ENCODE results near the gene PRTFDC1.
A peak's percentile ranks its signal among the peaks of the same experiment; 100 is the strongest.

Gene PRTFDC1

DNA sequence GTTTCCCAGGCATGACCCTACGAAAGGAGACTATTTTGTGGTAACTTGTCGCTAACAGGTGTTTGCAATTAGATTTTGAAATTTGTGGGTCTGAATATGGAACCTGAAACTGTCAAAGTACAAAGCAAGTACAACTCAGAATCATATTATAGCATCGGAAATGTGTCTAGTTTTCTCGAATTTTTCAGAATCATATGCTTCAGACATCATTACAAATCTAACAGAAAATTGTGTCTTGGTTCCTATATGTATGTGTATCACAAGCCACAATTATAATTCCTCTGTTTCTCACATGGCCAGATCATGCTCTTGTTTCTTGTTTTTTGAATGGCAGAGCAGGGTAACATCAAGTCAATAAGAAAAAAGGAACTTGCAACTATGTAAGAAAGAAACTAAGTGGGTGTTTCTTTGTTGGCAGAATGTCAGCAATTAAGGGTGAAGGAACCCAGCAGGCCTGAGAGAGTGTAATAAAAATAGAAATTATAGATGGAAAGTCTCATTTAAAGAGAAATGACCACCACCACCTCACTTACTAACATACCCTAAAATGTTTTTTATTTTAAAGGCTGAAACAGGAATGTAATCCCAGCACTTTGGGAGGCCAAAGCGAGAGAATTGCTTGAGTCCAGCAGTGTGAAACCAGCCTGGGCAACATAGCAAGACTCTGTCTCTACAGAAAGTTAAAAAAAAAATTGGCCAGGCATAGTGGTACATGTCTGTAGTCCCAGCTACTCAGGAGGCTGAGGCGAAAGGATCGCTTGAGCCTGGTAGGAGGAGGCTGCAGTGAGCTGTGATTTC, 51.3 kb downstream of the PRTFDC1 start:
- no peak for DNase-seq

DNA sequence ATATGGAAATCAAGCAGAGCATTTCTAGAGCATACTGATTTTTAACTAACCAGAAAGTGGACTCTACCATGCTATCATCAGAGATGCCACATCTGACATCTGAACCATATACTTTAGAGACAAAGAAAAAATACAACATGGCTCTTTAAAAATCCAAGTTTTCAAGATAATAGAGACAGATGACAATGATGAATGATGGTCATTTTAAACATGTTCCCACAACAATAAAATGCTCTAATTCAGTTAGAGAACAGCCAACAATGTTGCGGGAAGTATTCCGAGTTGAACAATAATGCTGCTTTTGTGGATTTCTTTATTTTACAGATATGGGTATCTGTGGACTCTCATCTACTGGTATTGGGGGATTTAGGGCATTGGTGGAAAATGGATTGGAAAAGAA, 52.8 kb downstream of the PRTFDC1 start:
- DNase-seq, result no peak

DNA sequence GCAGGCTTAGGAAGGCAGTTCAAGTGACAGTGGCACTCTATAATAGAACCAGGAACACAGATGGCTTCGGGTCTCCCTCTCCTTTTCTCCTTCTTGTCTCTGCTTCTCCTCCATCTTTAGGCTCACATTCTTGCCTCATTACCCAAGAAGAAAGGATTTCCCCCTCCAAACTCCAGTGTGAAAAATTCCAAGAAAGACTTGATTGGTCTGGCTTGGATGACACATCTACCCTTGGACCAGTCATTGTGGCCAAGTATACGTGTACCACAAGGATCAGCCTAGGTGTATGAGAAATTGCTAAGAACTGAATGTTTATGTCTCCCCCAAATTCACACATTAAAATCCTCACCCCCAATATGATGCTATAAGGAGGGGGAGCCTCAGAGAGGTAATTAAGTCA, 53.9 kb downstream of the PRTFDC1 start:
- no peak for DNase-seq

DNA sequence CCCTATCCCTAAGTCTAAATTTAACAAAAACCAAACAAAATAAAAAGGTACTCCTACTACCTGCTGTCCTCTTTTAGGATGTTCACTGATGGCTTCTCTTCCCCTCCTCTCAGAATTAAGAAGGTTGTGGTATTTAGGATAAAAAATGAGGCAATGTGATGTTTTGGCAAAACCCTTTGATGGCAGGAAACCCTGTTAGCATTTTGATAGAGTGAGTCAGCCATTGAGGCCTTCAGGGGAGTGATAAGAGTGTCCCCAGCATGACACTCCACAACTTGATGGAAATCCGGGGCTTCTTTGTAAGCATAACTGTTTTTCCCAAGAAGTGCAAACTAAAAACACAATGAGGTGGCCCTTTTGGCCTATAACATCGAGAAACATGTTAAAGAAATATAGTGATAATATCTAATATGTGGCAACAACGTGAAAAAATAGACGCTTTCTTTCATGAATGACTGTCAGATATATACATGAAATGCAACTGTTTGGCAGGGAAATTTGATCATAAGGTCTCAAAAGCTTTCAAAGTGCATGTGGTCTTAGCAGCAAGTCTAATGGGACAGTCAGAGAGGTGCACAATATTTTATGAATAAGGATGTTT, 55.0 kb downstream of the PRTFDC1 start:
- no peak for DNase-seq

DNA sequence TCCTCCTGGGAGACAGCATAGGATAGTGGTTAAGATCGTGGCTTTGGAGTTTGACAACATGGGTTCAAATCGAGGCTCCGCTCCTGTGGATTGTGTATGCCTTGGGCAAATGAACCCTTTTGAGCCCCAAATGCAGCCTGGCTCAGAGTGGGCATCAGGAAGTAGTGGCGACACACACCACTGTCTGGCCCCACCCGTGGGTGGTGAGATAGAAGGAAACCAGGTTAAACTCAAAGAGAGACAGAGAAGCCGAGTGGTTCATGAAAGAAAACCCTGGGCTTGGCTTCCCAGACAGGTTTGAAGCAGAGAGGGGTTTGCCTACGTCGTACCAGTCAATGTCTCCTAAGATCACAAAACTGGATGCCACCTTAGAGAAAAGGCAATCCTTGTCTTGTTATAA, 57.7 kb downstream of the PRTFDC1 start:
- DNase-seq, result no peak

DNA sequence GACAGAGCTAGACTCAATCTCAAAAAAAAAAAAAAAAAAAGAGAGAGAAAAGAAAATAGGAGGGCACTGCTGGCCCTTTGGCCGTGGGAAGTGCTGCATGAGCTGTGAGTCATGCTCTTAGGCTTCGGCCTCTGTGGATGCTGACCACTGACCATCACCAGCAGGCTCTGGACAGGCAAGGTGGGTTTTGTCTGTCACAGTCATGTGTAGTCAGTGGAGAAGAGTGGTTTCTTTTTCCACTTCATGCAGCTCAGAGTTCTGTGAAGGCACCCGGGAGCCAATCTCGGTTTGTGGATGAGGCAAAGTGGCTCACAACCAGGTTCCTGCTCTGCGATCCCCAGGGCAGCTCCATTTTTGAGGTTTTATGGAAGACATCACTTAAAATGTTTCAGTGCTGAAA, 58.1 kb downstream of the PRTFDC1 start:
- DNase-seq, result no peak

DNA sequence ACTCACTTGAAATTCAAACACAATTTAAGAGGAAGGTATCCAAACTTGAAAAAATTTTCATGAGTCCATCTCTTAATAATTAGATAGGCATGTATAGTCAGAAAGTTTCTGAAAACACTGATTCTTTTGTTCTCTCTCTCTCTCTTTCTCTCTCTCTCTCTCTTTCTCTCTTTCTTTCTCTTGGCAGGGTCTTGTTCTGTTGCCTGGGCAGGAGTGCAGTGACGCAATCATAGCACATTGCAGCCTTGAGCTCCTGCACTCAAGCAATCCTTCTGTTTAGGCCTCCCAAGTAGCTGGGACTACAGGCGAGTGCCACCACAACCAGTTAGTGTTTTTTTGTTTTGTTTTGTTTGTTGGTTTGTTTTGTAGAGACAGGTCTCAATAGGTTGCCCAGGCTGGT, 59.3 kb downstream of the PRTFDC1 start:
- no peak for DNase-seq

DNA sequence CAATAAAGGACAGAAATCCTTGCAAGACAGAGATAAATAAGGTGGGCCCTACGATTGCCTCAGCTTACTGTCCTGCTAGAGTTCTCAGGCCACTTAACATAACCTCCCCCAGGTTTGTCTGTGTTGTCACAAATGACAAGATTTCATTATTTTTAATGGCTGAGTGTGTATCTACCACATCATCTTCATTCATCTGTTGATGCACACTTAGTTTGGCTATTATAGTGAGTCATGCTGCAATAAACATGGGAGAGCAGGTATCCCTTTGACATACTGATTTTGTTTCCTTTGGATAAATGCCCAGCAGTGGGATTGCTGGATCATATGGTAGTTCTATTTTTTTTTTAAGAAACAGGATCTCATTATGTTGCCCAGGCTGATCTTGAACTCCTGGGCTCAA, 60.6 kb downstream of the PRTFDC1 start:
- DNase-seq, result peak; percentile 31

DNA sequence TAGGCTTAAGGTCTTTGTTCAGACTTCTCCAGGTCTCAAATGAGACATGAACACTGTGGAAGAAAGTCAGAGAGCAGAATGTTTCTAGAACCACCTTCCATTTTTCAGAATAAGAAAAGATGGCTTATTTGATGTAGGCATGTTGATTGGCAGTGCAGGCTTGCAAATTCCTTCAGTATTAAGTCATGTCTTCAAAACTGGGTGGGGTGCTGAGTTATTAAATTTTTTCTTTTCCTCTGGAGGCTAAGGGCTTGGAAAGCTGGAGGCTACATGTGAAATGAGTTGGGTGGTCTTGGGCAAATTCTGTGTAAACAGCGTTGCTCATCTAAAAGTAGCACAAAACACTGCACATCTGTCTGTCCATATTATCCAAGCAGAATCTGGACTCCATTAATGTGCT, 62.8 kb downstream of the PRTFDC1 start:
- no peak for DNase-seq

DNA sequence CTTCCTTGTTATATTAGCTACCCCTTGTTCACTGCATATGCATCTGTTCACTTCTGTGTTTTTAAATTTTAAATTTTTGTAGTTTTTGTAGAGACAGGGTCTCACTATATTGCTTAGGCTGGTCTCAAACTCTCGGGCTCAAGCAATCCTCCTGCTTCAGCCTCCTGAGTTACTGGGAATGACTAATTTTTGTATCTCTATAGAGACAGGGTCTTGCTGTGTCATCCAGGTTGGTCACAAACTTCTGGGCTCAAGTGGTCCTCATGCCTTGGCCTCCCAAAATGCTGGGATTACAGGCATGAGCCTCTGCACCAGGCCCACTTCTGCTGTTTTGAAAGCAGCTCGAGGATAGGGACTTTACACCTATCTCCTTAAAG, 64.6 kb downstream of the PRTFDC1 start:
- no peak for DNase-seq

DNA sequence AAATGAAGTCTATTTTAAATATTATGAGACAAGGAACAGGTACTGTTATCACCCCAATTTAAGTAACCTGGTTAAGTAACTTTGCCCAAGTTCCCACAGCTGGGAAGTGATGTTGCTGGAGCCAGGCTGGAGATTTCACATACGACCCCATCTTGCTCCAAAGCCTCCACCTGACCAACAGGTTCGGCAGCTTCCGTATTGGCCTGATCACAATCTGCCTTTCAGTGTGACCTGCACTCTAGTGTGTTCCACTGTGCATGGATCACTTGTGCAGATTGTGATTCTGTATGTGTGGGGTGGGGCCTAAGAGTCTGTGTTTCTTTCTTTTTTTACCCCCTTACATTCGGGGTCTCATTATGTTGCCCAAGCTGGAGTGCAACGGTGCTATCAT, 66.1 kb downstream of the PRTFDC1 start:
- no peak for DNase-seq

DNA sequence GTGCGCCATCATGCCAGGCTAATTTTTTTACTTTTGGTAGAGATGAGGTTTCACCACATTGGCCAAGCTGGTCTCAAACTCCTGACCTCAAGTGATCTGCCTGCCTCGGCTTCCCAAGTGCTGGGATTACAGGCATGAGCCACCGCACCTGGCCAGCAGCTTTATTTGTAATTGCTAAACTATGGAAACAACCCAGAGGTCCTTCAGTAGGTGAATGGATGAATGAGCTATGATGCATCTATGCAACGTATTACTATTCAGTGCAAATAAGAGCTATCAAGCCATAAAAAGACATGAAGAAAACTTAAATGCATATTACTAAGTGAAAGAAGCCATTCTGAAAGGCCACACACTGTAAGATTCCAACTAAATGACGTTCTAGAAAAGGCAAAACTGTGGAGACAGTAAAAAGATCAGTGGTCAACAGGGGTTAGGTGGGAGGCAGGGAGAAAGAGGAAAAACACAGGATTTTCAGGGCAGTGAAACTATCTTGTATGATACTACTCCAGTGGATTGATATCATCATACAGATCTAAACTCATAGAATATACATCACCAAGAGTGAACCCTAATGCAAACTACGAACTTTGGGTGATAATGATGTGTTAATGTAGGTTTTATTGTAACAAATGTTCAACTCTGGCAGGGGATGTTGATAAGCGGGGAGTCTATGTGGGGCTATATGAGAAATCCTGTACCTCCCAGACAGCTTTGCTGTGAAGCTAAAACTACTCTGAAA, 66.7 kb downstream of the PRTFDC1 start:
- no peak for DNase-seq

DNA sequence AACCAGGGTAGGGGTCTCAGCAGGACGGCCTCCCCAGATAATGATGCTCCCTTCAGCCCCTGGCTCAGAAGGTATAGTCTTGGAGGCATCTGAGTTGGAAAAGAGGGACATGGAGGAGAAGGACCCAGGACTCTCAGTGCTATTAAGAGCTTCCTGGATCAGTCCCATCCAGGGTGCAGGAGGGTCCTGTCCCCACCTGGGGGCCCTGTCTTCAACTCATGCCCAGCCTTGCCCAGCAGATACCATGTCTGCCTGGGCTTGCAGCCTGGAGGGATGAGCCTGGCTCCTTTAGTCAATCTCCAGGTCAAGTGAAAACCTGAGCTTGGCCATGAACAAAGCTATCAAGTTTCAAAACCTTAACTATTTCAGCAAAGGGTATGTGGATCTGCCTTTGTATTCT, 67.6 kb downstream of the PRTFDC1 start:
- DNase-seq, result no peak

DNA sequence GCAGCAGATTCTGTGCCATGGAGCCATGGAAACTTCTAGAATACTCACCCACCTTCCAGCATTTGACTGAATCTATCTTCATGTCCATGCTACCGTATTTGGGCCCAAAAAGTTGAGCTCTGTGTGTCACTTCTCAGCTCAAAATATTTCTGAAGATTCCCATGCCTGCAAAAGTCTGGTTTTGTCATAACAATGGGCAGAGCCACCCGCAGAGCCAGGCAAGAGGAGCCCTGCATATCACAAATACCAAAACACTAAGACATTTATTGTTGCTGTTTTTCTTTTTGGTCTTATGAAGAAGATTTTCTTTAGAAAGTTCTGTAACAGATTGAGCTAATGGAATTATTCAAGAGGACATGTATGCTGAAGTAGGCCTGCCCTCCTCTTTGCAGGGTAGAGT, 68.1 kb downstream of the PRTFDC1 start:
- no peak for DNase-seq

DNA sequence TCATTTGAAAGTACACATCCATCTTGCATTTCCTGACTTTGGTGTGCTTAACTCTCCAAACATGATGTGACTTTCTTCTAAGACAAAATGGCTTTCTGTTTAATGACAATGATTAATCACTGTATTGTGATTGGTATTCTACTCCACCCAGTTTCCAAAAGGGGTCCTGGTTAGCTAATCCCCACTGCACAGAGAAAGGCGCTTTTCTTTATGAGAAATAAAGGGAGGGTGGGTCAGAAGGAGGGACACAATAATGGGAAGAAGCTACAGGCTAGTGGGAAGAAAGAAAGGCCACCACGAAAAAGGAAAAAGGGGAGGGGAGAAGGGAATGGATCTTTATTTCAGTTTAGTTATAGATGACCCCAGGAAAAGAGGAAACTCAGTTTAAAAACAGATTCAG, 69.2 kb downstream of the PRTFDC1 start:
- DNase-seq, result no peak

DNA sequence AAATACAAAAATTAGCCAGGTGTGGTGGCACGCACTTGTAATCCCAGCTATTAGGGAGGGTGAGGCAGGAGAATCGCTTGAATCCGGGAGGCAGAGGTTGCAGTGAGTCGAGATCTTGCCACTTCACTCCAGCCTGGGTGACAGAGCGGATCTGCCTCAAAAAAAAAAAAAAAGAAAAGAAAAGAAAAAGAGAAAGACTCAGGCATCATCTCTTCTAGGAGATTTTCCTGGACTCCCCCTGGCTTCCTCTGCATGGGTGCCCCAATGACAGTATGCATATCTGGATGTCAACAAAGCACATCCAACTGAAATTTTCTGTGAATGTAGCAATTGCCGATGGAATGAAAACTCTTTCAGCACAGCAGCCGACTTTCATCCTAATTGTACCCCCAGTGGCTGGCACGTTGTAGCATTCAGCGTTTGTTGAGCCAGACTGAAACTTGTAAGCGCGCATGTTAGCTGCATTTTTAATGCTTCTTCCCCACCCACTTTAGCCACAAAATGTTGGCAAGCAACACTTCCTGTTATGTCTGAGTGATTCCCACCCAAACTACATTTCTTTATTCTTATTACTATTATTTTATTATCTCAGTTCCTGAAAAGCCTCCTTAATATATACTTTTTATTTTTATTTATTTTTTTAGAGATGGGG, 70.2 kb downstream of the PRTFDC1 start:
- no peak for DNase-seq

DNA sequence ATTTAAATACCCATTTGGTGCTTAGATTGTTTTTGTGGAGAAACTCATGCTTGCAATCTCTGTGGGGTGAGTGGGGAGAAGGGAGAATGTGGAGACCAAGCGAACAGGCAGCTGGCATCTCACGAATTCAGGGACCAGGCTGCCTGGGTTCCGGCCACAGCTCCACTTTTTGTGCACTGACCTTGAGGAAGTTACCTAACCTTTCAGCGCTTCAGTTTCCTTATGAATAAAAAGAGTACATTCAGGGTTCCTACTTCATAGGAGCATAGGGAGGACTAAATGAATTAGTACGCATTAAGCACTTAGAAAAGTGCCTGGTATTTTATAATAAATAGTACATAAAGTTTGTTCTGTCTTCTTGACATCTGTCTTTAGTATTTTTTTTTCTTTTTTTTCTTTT, 72.5 kb downstream of the PRTFDC1 start:
- DNase-seq, result no peak

DNA sequence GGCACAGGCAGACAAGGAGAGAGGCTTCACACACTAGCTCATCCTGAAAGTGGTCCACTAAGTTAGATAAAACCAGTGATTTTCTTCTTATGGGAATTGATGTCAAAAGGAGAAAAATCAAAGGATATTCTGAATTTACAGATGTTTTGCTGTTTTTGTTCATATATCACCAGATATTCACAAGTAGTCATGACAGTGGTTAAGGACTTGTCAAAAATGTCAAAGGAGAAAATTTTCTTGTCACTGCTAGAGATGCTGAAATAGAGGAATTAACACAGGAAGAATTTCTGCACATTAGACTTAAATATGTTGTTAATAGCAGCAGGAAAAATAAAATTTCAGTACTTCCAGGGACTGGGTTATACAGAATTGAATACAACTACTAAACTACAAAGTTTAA, 78.3 kb downstream of the PRTFDC1 start:
- DNase-seq, result no peak

DNA sequence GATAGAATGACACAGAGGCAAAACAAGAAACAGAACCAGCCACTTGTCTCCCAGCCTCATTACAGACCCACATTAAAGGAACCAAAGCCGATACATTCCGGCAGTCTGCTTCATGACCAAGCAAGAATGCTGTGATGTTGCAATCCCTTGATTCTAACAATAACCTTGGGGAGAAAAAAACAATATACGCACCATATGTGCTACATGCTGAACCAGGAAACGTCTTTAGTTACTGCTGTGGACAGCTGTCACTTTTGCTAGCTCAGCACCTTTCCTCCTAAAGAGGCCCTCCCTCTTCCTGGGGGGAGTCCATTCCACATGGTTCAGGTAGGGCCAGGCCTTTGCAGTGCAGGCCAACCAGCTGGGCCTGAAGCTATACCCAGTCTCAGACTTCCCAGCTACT, 79.1 kb downstream of the PRTFDC1 start:
- no peak for DNase-seq

DNA sequence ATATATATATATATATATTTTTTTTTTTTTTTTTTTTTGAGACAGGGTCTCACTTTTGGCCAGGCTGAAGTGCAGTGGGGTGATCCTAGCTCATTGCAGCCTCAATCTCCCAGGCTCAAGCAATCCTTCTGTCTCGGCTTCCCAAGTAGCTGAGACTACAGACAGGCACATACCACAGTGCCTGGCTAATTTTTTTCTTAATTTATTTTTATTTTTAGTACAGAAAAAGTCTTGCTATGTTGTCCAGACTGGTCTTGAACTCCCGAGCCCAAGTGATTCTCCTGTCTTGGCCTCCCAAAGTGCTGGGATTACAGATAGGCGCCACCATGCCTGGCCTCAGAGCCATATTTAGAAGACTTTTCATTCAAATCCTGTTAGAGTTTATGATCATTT, 79.6 kb downstream of the PRTFDC1 start:
- DNase-seq, result no peak

DNA sequence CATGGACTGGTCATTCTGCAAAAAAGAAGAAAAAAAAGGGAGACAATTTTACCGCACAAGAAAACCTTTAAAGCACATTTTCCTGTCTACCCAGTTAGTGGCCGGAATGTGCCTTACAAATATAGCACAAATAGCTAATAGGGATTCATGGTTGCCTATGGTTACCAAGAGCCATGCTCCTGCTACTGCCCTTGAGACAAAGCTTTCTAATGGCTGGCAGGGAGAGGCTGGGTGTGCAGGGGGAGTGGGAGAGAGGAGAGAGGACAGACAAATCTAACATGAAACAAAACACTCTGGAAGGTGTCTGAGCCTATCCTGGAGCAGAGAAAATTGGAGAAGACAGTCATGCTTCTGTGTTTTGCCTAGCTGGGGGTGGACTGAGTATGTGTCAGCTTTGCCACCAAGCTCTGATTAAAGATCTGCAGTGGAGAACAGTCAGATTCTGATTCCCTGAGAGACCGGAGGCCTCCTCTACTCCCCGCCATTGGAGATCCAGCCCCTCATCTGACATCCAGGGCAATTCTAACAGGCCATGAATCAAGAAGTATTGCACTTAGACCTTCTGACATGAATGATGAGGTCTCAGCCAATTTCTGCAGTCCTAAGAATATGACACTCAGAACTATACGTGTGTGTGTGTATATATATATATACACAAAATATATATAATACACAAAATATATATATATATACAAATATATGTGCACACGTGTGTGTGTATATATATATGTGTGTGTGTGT, 80.2 kb downstream of the PRTFDC1 start:
- DNase-seq, result no peak

DNA sequence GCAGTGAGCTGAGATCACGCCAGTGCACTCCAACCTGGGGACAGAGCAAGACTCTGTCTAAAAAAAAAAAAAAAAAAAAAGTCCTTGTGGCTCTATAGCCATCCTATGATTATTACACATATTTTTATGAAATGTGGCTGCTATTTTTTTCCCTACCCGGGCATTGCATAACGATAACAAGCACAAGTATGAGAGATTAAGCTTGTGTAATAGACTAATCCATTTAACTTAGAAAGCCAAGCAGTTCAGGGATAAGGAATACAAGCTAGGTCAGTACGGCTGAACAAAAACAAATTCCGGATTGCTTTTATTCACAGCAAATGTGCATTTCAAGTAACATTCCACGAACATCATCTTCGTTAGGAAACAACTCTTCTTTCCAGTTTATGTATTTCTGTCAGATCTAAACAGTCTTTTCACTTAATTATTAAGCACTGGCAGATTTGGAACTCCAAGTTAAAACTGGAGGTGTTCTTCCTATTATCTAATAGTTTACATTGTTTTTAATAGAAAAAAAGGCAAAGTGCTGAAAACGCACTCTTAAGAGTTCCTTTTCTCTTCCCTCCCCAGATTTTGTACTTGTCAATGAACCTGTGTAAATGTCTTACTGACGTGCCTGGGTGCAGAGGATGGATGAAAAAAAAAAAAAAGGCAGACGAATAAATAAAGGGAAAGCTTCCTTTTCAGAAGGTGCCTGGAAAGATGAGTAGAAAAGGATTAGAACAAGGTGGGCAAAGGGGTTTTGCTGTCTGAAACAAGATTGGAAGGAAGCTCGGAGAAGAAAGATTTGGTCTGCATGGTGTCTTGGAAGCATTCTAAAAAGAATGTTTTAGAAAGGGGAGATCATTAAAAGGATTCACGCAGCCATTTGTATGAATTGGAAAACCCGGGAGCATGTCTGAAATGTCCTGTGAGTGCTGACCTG, 81.1 kb downstream of the PRTFDC1 start:
- no peak for DNase-seq

Measured in DMS153 (cell line).